Body of pancreas (tissue), 4 donors: ENCODE measurements around the gene CPLANE2.

Experiments used
- CTCF ChIP-seq, 7 experiments: fragments of 450-650 bp in 4 of 7; fragments of 200-600 bp in 3 of 7; sonication (generic) in 3 of 7; IDR thresholded peaks; one replicate each; pipeline ENCODE4 v1.5.1; 2016 to 2019; ENCODE audit warnings: antibody characterized with exemption in 7 of 7
- POLR2A ChIP-seq, 3 donors: fragments of 450-650 bp; IDR thresholded peaks; one replicate each; pipeline ENCODE4 v1.6.1; 2016; ENCODE audit warnings: antibody characterized with exemption in 3 of 3, mild to moderate bottlenecking in 2 of 3

GRCh38 chr1:16217061-16217785 is 19.8 kb downstream of the CPLANE2 start:
- TF ChIP-seq CTCF (IDR thresholded peaks at IDR 0.05): no peak
- peak; percentile 43 to 77 (median 76) for TF ChIP-seq POLR2A (IDR thresholded peaks at IDR 0.05)
